GM23248 (cell line): ENCODE results near the gene PNMA8C.
"Not testable (repeated sequence)": the region's sequence is repeated elsewhere in the genome, so short reads cannot be mapped to it uniquely, and the experiment has no call there.

Source experiments
- EZH2 ChIP-seq: fragments of 200-600 bp; sonication (generic); IDR thresholded peaks from 2 replicates; pipeline ENCODE4 v1.6.1; 2018; ENCODE audit warnings: antibody characterized with exemption, mild to moderate bottlenecking; ENCODE audit not compliant: insufficient read depth, poor library complexity, severe bottlenecking
- EZH2phosphoT487 ChIP-seq: fragments of 200-600 bp; sonication (generic); IDR thresholded peaks from 2 replicates; pipeline ENCODE4 v1.6.1; 2018; ENCODE audit warnings: antibody characterized with exemption, moderate library complexity, mild to moderate bottlenecking, low read depth; ENCODE audit not compliant: insufficient read depth

GRCh38 chr19:46397801-46398479 lies 30.8 kb downstream of the PNMA8C start:
- TF ChIP-seq EZH2phosphoT487, EZH2: not testable (repeated sequence)
